ENCODE results near the gene SIGLEC7.
"Not testable (repeated sequence)": the region's sequence is repeated elsewhere in the genome, so short reads cannot be mapped to it uniquely, and the experiment has no call there.

The SIGLEC7 gene

DNA sequence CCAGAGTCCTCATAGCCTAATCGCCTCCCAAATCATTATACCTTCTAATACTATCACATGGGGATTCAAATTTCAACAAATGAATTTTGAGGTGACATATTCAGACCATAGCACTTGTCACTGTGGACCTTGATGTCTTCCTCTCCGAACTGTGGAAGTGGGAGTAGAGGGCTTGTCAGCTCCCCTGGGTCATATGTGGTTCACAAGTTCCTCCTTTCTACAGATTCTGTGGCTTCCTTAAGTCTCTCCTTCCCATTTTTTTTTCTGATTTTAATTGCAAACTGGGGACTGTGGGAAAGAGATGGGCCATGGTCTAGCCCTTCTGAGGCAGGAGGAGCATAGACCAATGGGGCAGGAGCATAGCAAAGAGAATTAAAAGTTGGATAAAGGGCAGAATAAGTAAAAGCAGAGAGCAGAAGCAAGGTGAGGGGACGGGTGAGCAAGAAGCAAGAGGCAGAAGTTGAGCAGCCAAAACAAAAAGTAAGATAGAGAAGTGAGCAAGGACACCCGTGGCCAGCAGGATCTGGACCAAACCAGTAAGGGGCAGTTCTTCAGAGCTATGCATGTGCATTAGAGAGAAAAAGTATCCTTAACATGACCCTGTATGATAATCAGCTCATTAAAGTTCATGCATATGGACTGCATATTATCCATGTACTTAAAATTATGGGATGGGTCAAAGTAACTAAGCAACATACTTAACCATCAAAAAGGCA lies 2.6 kb upstream of the SIGLEC7 start:
- peak; percentile 62 for DNase-seq

DNA sequence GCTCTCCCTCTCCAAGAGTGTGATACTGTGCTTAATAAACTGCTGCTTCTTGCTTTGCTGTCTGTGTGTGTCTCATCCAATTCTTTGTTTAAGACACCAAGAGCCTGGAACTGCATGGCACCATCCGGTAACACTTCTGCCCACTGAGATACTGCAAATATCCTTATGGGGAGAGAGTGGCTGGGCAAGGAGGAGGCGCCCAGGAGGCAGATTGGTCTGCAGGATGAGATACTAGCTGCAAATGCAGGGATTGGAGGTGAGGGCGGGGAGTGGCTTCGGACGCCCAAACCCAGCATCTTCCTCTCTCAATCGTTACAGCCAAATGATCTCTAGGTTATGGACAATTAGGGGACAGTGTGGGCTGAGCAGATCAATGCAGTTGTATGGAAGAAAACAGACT lies 1.7 kb upstream of the SIGLEC7 start:
- no peak for DNase-seq

DNA sequence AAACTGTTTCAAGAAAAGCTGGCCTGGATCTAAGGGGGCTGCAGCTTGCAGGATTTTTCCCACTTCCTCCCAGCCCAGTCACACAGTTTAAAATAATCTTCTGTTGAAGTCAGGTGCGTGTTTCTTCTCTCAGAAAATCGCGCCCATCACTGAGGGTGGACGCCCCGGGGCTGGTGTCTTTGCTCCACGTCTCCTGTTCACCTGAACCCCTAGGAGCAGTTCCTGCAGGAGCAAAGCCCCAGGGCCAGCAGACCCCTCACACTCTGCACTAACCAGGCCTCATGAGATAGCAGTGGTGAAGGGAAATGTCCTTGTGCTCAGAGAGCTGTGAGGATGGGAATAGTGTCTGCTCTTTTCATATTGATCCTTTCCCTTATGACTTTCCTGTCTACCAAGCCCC lies 920 bp upstream of the SIGLEC7 start:
- no peak for DNase-seq

DNA sequence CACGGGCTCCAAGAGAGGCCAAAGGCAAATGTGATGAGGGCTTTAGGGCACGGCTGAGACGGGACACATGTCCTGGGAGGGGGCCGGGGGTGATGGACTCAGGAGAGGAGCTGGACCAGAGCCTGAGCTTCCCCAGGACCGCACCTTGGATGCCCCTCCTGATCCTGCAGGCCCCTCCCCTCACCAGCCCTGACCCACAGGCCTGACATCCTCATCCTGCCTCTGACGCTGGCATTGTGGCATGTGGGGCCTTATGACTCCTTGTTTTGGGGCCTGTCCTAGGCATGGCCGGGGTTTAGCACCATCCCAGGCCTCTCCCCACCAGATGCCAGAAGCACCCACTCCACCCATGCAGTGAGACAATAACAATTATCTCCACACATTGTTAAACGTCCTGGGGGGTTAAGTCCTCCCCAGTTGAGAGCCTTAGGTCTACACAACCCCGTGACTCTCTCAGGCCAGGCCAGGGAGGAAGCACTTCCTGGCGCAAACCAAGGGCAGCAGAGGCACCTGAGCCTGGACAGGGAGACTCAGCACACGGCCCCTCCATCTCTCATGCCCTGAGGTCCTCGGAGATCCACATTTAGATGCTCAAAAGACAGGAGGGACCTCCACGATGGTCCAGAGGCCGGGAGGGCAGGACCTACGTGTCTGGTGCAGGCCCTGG lies 841 bp downstream of the SIGLEC7 start:
- DNase-seq, result not testable (repeated sequence)

DNA sequence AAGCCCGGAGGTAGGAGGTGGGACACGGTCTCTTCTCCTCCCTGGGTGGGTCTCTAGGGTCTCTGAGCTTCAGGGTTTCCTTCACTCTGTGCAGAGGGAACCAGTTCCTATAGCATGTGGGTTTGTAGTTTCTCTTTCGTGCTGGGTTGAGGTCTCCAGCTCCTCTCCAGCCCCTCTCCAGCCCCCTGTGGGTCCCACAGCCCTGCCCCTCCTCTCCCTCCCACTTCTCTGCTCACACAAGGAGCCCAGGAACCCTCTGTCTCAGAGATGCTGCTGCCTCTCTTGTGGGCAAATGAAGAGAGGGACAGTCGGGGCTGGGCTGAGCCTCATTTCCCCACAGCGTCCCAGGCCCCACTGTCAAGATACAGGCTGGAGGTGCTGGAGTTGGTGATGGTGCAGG lies 1.4 kb downstream of the SIGLEC7 start:
- DNase-seq, result no peak

DNA sequence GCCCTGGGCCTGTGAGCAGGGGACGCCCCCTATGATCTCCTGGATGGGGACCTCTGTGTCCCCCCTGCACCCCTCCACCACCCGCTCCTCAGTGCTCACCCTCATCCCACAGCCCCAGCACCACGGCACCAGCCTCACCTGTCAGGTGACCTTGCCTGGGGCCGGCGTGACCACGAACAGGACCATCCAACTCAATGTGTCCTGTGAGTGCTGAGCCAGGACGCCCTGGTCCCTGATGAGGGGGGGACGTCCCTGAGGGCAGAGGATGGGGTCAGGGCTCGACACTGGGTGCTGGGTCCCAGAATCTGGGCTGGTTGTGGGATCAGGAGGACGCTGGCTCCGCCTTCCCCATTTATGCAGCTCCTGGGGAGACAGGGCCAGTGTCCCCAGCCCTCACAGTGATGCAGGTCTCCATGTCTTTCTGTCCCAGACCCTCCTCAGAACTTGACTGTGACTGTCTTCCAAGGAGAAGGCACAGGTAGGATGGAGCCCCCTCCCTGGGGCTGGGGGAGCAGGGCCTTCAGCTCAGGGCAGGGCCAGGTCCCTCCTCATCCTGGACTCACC lies 2.5 kb downstream of the SIGLEC7 start:
- DNase-seq, result no peak

DNA sequence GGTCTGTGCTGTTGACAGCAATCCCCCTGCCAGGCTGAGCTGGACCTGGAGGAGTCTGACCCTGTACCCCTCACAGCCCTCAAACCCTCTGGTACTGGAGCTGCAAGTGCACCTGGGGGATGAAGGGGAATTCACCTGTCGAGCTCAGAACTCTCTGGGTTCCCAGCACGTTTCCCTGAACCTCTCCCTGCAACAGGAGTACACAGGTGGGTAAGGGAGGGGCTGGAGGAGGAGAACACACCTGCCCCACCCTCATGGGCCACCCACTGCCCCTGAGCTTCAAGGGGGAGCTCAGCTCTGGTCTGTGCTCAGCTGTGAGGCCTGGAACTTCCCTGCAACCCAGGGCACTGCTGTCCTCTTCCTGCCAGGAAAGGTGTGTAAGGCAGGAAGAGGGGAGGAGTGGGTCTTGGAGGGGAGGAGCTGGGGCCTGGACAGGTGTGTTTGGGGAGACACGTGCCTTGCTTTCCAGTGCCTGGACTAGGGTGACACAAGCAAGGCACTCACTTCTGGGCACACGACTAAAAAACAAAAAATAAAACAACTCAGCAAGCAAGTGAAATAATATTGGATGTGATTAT lies 3.9 kb downstream of the SIGLEC7 start:
- DNase-seq, result no peak

DNA sequence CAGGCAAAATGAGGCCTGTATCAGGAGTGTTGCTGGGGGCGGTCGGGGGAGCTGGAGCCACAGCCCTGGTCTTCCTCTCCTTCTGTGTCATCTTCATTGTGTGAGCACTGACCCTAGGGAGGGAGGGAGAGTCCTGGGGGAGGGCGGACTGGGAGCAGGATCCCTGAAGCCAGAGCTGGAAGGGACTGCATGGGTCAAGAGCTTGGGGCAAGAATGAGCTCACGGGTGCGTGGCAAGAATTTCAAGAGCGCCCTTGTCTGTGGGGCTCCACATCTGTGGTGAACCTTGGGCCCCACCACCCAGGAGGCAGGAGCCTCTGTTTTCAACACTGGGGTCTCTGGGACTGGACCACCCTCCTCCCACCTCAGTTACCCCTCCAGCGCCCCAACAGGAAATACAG lies 4.7 kb downstream of the SIGLEC7 start:
- DNase-seq, result no peak

DNA sequence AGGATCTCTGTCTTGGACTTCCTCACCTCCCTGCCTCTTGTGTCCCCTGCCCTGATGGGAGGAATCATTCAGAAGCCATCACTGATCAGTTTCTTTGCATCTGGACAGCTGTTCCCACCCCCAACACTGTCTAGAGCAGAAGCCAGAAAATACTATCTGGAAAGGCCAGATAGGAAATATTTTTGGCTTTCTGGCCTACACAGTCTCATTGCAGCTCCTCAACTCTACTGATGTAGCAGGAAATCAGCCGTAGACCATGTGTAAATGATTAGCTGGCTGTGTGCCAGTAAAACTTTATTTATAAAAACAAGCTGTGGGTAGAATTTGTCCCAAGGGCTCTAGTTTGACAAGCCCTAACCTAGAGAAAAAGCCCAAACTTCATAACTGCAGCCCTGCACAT lies 5.6 kb downstream of the SIGLEC7 start:
- DNase-seq, result no peak

DNA sequence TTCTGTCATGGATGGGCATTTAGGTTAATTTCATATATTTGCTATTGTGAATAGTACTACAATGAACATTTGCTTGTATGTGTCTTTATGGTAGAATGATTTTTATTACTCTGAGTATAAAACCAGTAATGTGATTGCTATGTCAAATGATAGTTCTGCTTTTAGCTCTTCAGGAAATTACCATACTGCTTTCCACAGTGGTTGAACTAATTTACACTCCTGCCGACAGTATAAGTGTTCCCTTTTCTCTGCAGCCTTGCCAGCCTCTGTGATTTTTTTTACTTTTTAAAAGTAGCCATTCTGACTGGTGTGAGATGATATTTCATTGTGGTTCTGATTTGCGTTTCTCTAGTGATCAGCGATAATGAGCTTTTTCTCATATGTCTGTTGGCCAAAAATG lies 6.5 kb downstream of the SIGLEC7 start:
- DNase-seq, result no peak

DNA sequence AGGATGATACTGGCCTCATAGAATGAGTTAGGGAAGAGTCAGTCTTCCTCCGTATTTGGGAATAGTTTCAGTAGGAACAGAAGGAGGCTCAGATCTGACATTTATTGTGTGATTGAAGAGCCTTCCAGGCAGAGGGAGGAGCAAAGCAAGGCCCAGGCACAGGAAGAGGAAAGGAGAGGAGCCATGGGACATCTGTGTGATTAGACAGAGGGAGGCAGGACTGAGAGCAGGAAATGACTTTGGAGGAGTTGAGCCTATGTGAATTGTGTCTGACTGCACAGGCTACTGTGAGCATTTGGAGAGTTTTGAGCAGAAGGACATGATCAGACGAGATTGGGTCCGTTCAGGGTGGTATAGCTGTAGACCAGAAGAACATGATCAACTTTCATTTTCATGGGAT lies 8.5 kb downstream of the SIGLEC7 start:
- no peak for DNase-seq

DNA sequence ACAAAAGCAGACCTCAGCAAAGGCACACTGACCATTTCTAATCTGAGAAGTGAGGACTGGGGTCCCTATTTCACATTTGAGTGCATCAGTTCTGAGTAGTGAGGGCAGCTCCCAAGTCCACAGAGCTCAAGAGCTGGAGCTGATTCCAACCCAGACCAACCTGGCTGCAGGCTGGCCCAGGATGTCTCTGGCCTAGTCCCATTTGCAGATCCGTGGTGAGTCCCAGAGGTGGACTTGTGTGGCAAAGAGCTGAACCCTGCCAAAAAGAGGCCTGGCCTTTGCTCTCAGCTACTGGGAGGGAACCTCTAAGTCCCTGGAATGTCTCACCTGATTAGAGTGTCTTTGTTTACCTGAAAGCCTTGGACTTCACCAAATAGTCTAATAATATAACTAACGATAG lies 14.6 kb downstream of the SIGLEC7 start:
- DNase-seq, result no peak

DNA sequence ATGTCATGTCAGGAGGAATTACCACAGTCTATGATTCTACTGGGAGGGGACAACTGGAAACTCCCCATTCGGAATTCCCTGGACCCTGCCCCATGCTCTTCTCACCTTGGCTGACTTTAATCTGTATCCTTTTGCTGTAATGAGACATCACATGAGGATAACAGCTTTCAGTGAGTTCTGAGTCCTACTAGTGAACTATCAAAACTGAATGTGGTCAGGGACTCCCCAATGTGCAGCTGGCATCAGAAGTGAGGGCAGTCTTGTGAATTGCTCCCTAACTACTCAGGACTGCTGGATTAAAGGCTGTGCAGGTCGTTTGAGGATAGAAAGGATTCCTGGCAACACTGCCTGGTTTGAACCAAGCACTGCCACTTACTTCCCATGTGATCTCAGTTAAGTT lies 15.2 kb downstream of the SIGLEC7 start:
- no peak for DNase-seq

DNA sequence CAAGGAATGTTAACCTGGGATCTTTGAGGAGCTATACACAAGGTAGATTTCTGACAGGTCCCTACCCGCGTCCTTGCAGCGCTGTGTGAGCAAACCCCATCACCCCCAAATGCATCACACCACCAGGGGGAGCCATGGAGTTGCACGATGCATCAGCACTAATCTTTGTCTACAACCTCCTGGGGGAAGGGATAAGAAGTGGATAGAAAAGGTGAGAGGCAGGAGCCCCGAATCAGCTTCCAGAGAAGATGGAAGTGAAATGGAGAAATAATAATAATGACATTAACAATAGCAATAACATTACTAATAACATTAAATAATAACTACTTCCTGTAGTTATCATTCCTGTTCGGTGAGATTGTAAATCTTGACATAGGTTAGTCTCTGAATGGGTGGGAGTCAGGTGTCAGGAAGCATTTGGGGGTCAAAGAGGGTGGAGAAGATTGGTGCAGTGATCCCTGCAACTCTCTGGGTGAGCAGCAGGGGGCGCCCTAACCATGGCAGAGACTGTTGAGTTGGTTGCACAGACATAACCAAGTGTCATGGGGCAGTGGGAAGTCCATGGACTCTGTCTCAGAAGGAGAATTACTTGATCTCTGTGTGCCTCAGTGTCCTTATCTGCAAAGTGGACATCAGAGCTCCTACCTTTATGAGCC lies 16.5 kb downstream of the SIGLEC7 start:
- DNase-seq, result peak; percentile 36

DNA sequence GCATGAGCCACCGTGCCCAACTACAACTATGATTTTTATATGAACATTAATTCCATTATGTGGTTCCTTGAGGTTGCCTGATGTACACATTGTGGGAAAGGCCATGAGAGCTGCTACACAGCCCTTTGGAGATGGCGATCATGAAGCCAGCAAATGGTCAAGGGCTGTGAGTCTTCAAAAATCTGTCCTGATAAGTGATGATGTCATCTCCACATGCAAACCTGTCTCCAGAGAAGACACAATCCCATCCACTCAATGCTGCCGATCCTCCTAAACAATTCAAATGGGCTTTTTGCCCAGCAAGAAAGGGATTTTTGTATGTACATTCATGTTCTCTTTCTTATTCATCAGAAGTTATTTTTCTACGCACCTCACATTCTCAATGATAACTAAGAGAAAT lies 17.6 kb downstream of the SIGLEC7 start:
- DNase-seq, result no peak

DNA sequence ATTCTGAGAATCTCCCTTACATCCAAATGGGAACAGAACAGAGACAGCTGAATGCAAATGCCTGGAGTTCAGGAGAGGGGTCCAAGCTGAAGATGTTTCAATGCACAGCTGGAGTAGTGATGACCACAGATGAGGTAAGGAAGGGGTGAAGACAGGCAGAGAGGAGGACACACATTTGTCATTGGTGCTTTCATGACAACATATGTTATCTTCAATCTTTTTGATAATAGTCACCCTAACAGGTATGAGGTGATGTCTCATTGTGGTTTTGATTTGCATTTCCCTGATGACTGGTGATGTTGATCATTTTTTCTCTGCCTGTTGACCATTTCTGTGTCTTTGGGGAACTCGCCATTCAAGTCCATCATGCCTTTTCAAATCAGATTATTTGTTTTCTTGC lies 19.2 kb downstream of the SIGLEC7 start:
- no peak for DNase-seq

DNA sequence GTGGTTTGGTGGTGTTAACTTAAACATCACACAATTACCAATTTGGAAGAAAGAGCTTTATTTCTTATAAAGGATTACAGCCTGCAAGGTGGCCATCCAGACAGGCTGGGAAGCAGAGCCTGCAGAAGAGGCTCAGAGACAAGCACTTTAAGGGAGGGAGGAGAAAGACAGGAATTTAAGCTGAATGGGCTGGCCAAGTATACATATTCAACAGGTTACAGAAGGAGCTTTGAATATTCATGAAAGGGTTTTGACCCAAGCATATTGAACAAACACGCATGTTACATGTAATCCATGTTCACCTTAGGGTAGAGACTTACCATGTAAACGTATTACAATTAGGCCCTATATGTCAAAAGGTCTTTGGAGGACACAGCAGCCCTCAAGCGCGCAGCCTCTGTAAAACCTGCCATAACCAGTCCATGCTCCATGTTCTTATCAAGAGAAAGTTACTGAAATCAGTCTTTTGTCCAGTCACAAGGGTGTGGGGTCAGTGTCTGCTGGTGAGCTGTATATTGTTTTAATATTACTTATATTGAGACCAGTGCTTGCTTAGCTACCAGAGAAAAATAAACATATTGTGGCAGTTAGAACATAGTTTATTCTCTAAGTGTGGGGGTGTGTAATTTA lies 19.9 kb downstream of the SIGLEC7 start:
- DNase-seq, result no peak

DNA sequence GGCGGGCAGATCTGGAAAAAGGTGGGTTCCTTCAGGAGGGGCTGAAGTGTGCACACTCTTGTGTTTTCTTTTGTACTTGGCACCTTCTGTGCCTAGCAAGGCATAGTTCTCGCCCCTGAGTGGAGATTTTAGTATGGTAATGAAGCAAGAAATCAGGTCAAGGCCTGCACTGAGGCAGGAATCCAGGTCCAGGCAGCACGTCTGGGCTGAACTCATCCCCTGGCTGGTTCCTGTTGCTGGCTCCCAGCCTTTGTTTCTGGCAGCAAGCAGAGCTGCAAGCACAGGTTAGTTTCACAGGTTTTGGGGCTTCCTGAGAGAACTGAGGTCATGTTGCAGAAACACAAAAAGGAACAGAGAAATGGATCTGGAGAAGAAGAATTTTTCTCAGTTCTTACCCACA lies 21.2 kb downstream of the SIGLEC7 start:
- DNase-seq, result no peak

DNA sequence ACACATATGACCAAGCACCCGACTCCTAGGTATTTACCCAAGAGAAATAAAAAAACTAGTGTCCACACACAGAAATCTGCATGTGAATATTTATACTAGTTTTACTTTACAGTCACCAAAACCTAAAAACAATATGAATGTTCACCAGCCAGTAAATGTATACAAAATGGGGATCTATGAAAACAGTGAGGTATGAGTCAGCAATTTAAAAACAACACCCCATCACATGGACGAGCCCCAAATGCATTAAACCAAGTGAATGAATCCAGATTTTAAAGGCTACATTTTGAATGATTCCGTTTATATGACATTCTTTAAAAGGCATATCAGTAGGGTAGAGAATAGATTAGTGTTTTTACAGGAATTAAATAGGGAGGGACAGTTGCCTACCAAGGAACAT lies 22.1 kb downstream of the SIGLEC7 start:
- DNase-seq, result no peak

DNA sequence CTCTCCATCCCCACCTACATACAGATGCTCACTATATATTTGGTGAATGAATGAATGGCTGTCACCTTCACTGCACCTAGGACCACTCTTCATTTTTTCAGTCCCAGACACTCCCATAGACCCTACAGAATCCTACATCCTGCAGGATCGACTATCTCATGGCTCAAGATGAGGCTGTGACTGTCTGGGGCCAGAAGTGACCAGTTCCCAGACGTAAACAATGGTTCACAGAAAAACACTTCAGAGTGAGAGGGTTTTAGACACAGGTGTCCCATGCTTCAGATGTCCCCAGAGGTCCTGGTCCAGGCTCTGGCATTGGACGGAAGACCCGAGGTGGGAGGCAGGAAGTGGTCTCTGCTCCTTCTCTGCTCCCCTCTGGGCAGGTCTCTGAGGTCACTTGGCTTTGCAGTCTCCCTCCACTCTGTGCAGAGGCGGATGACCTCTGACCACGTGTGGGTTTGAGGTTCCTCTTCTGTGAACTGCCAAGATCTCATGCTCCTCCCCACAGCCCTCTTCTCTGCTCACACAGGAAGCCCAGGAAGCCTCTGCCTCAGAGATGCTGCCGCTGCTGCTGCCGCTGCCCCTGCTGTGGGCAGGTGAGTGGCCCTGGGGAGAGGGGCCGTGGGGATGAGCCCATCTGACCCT lies 24.9 kb downstream of the SIGLEC7 start:
- peak; percentile 71 for DNase-seq

DNA sequence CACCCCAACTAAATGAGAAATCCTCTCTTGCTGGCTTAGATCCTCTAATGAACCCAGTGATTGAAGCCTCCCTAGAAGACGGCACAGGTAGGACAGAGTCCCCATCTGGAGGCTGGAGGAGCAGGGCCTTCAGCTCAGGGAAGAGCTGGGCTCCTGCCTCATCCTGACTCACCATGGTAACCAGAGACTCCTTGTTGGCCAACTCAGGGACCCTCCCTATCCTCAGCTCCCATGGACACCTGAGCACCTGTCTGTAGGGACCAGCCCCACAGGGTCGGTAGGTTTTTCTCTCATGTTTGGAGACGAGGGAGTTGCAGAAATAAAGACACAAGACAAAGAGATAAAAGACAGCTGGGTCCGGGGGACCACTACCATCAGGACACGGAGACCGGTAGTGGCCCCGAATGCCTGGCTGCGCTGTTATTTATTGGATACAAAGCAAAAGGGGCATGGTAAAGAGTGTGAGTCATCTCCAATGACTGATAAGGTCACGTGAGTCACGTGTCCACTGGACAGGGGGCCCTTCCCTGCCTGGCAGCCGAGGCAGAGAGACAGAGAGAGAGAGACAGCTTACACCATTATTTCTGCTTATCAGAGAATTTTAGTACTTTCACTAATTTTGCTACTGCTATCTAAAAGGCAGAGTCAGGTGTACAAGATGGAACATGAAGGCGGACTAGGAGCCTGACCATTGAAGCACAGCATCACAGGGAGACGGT lies 26.6 kb downstream of the SIGLEC7 start:
- no peak for DNase-seq
